Activated CD8-positive, alpha-beta memory T cell treated with anti-CD3 and anti-CD28 coated beads for 1 hour (primary cell): ENCODE data around the gene DUOXA1.

Source experiments
- DNase-seq, 2 donors: peaks; one replicate each; pipeline ENCODE4 v3.0.0-alpha.2; 2020; ENCODE audit warnings: low read depth in 1 of 2; ENCODE audit errors: extremely low read depth in 1 of 2

Gene DUOXA1

GRCh38 chr15:45134046-45134445, 4.4 kb upstream of the DUOXA1 start:
- DNase-seq, result no peak

GRCh38 chr15:45133561-45133920, 3.9 kb upstream of the DUOXA1 start:
- DNase-seq, result no peak

GRCh38 chr15:45132844-45133560, 3.3 kb upstream of the DUOXA1 start:
- no peak for DNase-seq

GRCh38 chr15:45131510-45131909, 1.8 kb upstream of the DUOXA1 start:
- DNase-seq, result no peak

GRCh38 chr15:45130291-45131000, 767 bp upstream of the DUOXA1 start:
- DNase-seq, result no peak

- no peak for DNase-seq
Measured at GRCh38 chr15:45128971-45129639, 574 bp downstream of the DUOXA1 start.

GRCh38 chr15:45126535-45127158, 3.0 kb downstream of the DUOXA1 start:
- no peak for DNase-seq

- no peak for DNase-seq
Measured at GRCh38 chr15:45123397-45123796, 6.3 kb downstream of the DUOXA1 start.

GRCh38 chr15:45122719-45123118, 7.0 kb downstream of the DUOXA1 start:
- DNase-seq, result no peak

- no peak for DNase-seq
Measured at GRCh38 chr15:45121706-45122417, 7.8 kb downstream of the DUOXA1 start.

GRCh38 chr15:45121020-45121419, 8.7 kb downstream of the DUOXA1 start:
- DNase-seq, result no peak

GRCh38 chr15:45120081-45120972, 9.4 kb downstream of the DUOXA1 start:
- no peak for DNase-seq

GRCh38 chr15:45118996-45119395, 10.7 kb downstream of the DUOXA1 start:
- no peak for DNase-seq

- DNase-seq, result peak; percentile 64 to 70
Measured at GRCh38 chr15:45118131-45118588, 11.5 kb downstream of the DUOXA1 start.

GRCh38 chr15:45117308-45118130, 12.2 kb downstream of the DUOXA1 start:
- DNase-seq, result no peak

- DNase-seq, result no peak
Measured at GRCh38 chr15:45116482-45117307, 13.0 kb downstream of the DUOXA1 start.

GRCh38 chr15:45116006-45116481, 13.6 kb downstream of the DUOXA1 start:
- no peak for DNase-seq

- DNase-seq, result no peak
Measured at GRCh38 chr15:45115312-45115820, 14.3 kb downstream of the DUOXA1 start.
